GM19240 (cell line): ENCODE results near the gene FIBCD1.
A peak's percentile ranks its signal among the peaks of the same experiment; 100 is the strongest.

ENCODE experiments used
- DNase-seq: peaks from one replicate; pipeline ENCODE4 v3.0.0; 2011; ENCODE audit warnings: low spot score; ENCODE audit not compliant: insufficient read length

FIBCD1 gene

GRCh38 chr9:130883479-130883878 lies 55.6 kb downstream of the FIBCD1 start:
- DNase-seq: no peak

GRCh38 chr9:130882696-130883225 lies 56.3 kb downstream of the FIBCD1 start:
- no peak for DNase-seq

- DNase-seq: no peak
Observed at GRCh38 chr9:130881516-130881915, 57.5 kb downstream of the FIBCD1 start.

GRCh38 chr9:130880599-130881220 lies 58.3 kb downstream of the FIBCD1 start:
- no peak for DNase-seq

- DNase-seq: no peak
Observed at GRCh38 chr9:130879863-130880411, 59.1 kb downstream of the FIBCD1 start.

- DNase-seq: no peak
Observed at GRCh38 chr9:130878295-130878694, 60.8 kb downstream of the FIBCD1 start.

- no peak for DNase-seq
Observed at GRCh38 chr9:130877300-130877699, 61.7 kb downstream of the FIBCD1 start.

- no peak for DNase-seq
Observed at GRCh38 chr9:130874783-130875182, 64.3 kb downstream of the FIBCD1 start.

GRCh38 chr9:130873966-130874365 lies 65.1 kb downstream of the FIBCD1 start:
- no peak for DNase-seq

- no peak for DNase-seq
Observed at GRCh38 chr9:130872912-130873503, 66.0 kb downstream of the FIBCD1 start.

GRCh38 chr9:130872508-130872907 lies 66.5 kb downstream of the FIBCD1 start:
- DNase-seq: no peak

- DNase-seq: no peak
Observed at GRCh38 chr9:130872093-130872492, 67.0 kb downstream of the FIBCD1 start.

- no peak for DNase-seq
Observed at GRCh38 chr9:130871395-130872062, 67.5 kb downstream of the FIBCD1 start.

- DNase-seq: peak; percentile 27
Observed at GRCh38 chr9:130870491-130871381, 68.3 kb downstream of the FIBCD1 start.

- DNase-seq: no peak
Observed at GRCh38 chr9:130869250-130869649, 69.8 kb downstream of the FIBCD1 start.

- no peak for DNase-seq
Observed at GRCh38 chr9:130868230-130868629, 70.8 kb downstream of the FIBCD1 start.

- no peak for DNase-seq
Observed at GRCh38 chr9:130867556-130867955, 71.5 kb downstream of the FIBCD1 start.

- DNase-seq: peak; percentile 15
Observed at GRCh38 chr9:130866474-130866965, 72.5 kb downstream of the FIBCD1 start.

GRCh38 chr9:130865921-130866320 lies 73.1 kb downstream of the FIBCD1 start:
- DNase-seq: no peak

- no peak for DNase-seq
Observed at GRCh38 chr9:130864541-130864940, 74.5 kb downstream of the FIBCD1 start.

GRCh38 chr9:130862747-130863146 lies 76.3 kb downstream of the FIBCD1 start:
- DNase-seq: no peak
